ENCODE data around the gene ARHGEF33.

ARHGEF33 gene

GRCh38 chr2:38966006-38966405 is 76.3 kb downstream of the ARHGEF33 start:
- no peak for DNase-seq

DNA sequence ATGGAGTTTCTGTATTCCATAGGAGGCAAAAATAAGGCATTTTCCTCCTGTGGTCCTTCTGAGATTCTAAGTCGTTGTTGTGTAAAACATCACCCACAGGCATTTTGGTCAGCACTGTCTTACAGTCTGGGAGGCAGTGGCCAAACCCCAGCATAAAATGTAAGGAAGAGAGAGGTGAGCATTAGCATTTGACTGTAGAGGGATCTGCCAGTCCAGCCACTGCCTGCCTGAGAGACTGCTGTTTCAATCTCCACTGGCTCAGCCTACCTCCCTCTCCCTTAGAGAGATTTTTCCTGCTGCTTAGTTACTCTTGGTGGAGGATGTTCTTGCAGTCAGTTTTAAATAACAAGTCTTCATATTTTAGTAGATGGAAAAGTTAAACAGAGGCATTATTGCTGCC is 77.0 kb downstream of the ARHGEF33 start:
- no peak for DNase-seq

DNA sequence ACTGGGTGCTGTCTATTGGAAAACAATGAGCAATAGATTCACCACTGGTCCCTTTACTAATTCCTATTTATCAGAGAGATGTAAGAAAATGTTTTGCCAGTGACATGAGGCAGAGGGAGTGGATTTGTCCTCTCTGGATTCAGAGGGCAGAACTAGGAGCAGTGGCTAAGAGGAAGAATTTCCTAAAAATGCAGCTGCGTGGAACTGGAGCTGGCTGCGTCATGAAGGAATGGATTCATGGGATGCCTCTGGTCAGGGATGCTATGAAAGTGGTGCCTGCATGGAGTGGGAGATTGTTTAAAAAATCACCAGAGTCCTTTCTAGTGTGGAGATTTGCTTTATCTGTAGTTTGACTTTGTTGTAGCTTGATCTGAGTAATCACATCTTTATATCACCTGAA is 78.3 kb downstream of the ARHGEF33 start:
- no peak for DNase-seq

DNA sequence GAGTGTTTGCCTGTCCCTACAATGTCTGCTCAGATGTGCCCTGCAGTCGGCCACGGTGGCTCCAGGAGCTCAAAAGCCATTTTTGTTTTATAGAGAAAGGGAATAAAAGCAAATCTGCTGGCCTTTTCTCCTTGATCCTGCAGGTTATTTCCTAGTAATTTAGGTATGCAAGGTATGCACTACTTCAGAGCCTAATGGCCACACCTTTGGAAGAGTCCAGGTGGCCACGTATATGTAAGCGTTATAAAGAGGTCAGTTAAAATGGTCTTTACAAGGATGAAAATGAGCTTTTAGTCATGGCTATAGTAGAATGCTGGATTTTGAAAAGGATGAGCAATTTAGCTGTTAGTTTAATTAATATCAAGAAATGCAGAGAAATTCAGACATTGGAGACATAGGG is 81.7 kb downstream of the ARHGEF33 start:
- no peak for DNase-seq

DNA sequence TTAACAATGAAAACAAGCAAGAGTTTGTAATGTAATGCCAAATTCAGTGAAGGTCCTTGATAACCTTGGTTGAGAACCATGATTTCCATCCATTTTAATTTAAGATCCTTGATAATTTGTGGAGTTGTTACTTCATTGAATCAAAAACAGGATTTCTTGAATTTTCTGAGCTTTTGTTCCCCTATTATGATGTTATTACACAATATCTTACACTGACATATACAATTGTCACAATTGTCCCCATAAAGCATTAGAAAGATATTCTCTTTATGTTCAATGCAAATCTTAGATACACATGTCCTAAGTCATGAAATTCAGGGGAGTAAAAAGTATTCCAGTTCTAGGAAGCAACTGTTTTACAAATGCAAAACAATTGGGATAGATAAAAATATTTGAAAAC is 83.6 kb downstream of the ARHGEF33 start:
- no peak for DNase-seq

DNA sequence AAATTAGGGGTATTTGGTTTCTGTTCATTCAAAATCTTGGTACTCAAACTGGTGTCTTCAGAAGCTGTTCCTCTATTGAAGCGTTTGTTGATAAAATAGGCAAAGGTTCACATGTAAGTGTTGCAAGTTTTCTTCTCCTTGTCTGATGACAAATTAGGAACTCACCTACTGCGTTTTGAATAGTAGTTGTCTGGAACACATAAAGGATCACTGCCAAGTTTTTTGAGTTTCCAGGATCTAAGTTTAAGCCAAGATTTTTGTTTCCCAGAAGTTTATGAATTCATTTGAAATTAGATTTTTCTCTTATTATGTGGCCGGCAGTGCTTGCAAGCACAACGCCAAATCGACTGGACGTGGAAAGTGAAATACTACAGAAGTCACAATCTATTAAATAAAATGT is 85.4 kb downstream of the ARHGEF33 start:
- DNase-seq = no peak

GRCh38 chr2:38977047-38977446 is 87.4 kb downstream of the ARHGEF33 start:
- DNase-seq = no peak

- no peak for DNase-seq
These were observed 88.7 kb downstream of the ARHGEF33 start for GRCh38 chr2:38978296-38978903.

GRCh38 chr2:38978908-38979307 is 89.2 kb downstream of the ARHGEF33 start:
- no peak for DNase-seq

DNA sequence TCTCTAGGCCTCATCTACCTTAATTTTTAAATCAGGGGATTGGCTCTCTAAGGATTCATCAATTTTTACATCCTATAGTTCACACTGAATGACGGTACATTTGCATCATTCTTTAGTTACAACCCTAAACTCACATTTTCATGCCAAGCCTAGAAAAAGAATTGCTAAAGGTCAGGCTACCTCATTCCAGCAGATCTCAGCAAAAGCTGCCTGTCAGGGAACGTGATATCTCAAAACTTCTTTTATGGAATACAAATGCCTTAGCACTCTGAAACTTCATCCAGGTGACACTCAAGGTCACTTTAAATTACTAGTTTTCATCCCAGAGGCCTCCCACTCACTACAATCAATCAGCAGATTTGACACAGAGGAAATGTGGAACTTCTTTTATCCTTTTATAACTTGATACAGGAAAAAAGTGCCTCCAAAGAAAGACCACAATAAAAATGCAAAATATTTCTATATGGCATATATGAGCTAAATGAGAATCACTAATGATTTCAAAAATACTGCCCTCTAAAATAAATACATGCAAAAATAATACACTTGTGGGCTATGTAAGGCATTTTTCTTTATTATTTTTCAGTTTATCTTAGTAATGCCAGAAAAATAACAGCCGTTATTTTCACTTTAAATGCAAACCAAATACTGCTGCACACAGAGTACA is 91.5 kb downstream of the ARHGEF33 start:
- no peak for DNase-seq

DNA sequence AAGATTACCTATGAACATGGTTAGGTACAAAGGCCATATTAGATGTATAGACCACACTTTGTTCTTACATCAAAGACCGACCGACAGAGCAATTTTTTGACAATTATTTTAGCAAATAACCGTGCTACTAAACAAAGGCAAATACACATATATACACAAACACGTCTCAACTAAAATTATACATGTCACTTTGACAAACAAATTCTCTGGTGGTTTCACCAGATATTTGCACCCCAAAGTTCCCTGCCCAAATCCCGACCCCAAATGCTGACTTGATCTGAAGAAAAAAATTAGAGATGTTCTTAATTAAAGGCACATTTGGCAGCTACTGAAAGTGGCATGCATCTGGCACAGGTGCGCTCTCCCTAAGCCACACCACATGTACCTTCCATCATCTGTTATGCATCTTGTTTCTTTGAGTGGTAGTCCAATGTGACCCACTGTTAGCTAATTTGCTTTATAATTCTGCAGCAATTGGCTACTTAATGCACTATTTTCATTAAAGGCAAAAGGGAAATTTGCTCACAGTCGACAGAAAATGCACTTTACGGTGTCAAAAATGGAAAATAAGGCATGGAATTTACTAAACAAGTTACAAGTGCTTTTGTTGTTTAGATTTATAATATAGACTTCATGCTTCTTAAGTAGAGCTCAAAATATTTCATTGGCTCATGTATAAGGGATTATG is 92.1 kb downstream of the ARHGEF33 start:
- no peak for DNase-seq

- DNase-seq = no peak
These were observed 92.8 kb downstream of the ARHGEF33 start for GRCh38 chr2:38982498-38982897.

- DNase-seq = no peak
These were observed 99.0 kb downstream of the ARHGEF33 start for GRCh38 chr2:38988716-38989115.

DNA sequence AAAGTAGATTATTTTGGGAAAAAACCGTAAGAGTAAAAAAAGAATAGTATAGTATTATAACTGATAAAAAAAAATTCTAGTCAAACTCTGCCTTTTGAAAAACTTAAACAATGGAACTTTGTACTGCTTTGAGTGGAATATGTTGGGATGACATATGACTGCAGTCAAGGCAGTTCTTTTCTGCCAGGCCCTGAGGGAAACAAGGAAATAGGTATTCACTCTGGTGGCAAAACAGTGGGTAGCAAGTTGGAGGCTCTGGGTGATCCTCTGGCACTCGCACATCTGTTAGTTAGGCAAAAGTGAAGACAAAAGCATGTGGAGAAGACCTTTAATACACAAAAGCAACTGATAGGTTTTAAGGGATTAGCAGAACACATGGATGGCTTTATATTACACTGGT is 102.2 kb downstream of the ARHGEF33 start:
- DNase-seq = no peak

DNA sequence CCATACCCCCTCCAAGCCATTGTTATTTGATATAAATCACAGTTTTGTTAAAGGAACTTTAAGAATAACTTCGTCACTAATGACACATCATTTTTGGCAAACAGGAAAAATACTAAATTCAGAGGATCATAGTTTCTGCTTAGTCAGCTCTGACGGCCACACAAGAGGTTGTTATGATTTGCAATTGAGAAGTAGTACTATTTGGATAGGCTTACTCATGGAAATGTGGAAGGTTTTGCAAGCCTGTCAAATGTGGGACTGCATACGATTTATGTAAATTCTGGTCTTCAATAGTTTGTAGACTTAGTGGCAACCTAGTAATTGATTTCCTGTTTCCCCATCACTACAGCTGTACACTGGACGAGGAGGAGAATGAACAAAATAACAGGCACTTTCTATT is 108.1 kb downstream of the ARHGEF33 start:
- DNase-seq = peak; percentile 46

DNA sequence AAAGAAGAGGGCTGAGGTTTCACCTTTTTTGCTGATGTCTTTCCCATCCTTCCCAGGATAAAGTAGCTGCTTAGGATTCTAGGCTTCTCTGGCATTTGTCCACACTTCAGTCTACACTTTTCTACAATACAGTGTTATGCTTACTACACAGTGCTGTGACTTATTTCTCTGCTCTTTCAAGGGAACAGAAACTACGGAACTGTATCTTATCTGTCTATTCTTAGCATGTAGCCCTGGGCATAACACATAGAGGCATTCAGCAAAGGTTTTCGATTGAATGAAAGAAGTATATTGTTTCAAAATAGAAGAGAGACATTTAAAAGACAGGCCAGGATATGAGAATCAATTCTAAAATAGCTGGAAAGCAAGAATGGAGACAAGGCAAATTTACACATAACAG is 110.9 kb downstream of the ARHGEF33 start:
- DNase-seq = no peak

- DNase-seq = no peak
These were observed 118.3 kb downstream of the ARHGEF33 start for GRCh38 chr2:39007875-39008504.

- no peak for DNase-seq
These were observed 119.0 kb downstream of the ARHGEF33 start for GRCh38 chr2:39008665-39009064.

- no peak for DNase-seq
These were observed 124.2 kb downstream of the ARHGEF33 start for GRCh38 chr2:39013871-39014270.

DNA sequence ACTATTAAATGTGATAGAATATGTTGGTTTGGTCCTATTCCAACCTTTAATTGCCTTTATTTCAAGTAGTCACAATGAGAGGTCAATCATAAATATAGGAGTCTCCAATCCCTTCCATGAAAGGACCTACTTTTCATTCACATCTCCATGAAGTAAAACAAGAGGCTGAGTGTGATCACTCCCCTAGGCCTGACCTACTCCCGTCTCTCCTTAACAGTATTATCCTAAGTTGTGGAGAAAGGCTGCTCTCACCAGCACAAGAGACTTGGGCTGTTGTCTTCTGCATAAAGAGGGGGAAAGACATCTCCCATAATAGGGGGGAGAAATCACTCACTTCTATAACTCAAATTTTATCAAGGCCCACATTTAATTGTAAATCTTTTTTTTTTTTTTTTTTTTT is 125.7 kb downstream of the ARHGEF33 start:
- DNase-seq = no peak

DNA sequence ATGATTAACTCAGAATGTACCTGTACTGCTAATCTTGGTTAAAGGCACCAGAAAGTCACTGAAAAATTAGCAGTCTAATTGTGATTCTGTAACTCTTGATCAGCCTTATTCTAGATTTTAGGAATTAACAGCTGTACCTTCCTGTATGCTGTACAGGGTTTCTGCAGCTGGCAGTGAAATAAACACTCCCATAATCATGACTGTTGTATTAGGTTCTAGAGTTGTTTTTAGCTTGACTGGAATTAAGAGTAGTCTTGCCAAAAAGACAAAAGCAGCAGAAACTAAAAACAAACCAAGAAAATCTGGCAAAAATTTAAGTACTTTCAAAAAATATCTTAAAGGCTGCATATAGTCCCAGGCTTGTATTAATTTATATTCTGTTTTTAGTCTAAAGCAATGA is 127.7 kb downstream of the ARHGEF33 start:
- DNase-seq = no peak

- no peak for DNase-seq
These were observed 129.0 kb downstream of the ARHGEF33 start for GRCh38 chr2:39018638-39019037.

DNA sequence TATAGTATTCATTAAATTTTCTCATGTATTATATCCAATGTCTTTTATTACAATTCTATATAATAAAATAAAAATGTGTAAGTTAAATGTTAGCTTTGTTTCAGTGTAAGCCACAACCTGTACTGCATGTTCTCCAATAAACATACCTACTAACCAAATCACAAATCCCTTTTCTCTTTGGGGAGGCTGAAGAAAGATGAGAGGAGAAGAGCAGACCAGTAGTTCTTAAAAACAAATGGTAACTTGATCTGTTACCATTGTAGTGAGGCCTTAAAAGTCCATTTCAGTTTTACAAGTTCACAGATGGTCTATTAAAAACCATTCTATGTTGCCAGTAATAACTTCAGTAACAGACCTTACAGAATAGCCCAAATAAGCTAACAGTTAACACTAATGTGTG is 130.7 kb downstream of the ARHGEF33 start:
- no peak for DNase-seq

DNA sequence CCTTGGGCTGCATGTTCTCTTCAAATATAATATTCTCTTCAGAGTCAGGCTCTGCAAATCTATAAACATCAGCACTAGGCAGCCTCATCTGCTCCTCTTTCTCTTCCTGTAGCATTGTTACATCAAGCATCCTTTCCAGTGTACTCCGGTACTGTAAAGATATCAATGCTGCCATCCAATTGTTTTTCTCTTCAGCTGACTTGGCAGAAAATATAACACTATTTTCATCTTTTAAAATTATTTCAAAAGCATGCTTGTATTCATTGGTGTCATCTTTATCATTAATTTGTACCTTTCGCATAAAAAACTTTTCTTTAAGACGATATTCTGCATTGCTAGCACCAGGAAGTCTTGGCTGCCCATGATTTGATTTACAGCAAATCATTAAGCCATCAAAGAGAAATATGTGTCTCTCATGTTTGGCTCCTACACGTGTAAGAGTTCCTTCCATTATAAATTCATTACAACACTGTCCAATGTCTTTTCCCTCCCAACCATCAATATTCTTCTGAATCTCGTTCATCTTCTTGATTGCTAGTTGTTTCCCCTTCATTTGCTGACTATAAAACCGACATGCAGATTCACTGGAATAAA is 133.1 kb downstream of the ARHGEF33 start:
- DNase-seq = no peak

All from NCI-H526 treated with DMSO at 0.1 percent for 48 hours (cell line).